ENCODE results near the gene CAPRIN1.

Gene CAPRIN1

DNA sequence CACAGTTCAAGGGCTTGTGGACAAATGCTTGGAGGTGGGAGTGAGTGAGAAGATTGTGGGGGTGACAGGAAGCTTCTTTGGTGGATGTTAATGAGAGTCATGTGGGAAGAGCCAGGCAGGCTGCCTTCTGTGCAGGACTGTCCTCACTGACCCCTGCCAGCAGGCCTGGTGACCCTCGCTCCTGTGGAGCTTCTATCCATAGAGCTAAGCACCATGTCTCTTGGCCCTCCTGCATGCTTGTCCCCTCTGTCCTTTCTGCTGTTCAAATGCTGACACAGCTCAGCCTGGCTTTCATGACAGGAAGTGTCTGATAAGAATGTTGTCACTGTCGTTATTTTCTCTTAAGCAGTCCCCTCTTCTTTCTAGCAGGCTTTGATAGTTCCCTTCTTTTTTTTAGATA lies 91.5 kb downstream of the CAPRIN1 start:
- no peak for DNase-seq (ENCODE audit: low spot score)

DNA sequence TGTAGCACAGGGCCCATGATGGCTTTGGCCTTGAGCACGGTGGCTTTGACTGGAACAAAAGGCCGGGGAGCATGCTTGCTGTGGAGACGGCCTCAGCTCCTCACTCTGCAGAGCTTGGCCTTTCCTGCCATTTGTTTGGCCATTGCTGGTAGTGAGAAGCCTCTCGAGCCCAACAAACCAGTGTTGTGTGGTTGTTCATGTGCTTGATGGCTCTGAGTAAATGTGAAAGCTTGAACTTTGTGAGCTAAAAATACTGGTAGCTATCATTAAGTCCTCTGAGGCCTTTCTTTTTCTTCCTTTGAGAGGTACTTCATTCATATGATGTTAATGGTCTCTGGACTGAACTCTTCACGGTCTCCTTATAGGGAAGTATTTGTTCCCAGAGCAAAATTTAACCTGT lies 93.5 kb downstream of the CAPRIN1 start:
- DNase-seq (ENCODE audit: low spot score): no peak

DNA sequence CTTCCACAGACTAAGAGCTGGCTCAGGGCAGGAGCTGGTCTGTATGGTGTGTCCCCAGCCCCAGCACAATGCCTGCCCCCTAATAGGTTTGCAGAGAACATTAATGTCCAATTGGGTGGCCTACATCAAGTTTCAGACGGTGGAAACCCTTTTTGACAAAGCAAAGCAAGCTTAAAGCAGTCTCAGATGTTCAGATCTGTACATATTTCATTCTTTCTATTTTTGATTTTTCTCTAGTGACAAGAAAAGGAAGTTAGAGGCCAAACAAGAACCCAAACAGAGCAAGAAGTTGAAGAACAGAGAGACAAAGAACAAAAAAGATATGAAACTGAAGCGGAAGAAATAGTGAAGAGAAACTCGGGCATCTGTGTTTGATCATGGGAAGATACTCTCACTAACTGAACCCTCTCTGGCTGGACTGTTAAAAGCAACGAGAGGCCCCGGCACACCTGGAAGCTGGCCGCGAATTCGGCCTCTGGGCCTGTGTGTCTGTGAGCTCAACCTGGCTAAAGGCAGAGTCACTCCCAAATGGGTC lies 94.4 kb downstream of the CAPRIN1 start:
- no peak for DNase-seq (ENCODE audit: low spot score)

DNA sequence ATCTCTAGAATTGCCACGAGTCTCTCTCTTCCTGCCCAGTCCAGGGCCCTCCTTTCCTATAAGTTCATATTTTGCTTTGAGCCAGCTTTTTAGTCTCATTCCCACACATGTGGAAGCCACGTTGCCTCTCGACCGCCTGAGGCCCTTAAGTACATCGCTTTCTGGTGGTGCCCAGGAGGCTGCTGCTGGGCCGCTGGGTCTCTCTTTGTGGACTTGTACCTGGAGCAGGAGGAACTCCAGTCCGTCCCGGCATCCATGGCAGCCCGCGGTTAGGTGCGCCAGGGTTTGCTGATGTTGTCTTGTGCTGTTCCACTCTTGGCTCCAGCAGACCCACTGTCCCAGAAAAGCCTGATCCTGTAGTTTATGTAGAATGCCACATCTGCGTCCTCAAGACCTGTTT lies 94.9 kb downstream of the CAPRIN1 start:
- DNase-seq (ENCODE audit: low spot score): no peak

DNA sequence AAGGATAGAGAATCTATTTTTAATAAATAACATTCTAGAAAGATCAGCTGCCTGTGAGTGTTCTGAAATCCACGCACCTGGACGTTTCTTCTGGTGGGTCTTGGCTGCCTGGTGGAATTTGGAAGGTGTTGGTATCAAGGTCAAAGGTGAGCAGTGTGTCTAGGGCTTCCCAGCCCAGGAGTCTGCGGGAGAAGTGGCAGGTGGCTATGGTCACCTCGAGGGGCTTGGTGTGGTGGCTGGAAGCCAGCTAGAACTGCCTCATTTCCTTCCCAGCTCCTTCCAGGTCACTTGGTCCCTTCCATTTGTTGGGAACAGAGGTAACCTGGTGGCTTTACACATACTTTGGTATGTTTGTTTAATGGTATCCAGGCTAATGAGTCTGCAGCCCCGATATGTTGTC lies 95.3 kb downstream of the CAPRIN1 start:
- DNase-seq (ENCODE audit: low spot score): no peak

- no peak for DNase-seq (ENCODE audit: low spot score)
These were observed 96.0 kb downstream of the CAPRIN1 start for GRCh38 chr11:34147581-34147980.

- no peak for DNase-seq (ENCODE audit: low spot score)
These were observed 97.1 kb downstream of the CAPRIN1 start for GRCh38 chr11:34148504-34149165.

DNA sequence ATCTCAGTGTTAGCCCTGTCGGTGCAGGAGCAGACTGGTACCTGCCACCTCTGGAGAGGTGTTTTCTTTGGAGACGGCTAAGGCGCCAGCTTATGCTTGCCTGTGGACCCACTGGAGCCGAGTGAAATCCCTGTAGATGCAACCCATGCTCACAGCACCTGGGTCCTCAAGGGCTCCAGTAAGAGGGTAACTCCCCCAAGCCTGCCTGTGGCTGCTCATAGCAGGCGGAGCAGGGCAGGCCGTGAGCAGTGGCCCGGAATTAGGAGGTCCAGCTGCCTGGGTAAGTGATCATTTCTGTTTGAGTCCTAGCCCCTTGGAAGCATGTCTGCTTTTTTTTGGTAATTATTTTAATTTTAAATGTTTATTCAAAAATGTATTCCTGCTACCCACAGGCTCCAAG lies 97.7 kb downstream of the CAPRIN1 start:
- DNase-seq (ENCODE audit: low spot score): no peak

- DNase-seq (ENCODE audit: low spot score): no peak
These were observed 98.3 kb downstream of the CAPRIN1 start for GRCh38 chr11:34149786-34150185.

GRCh38 chr11:34150494-34151151 lies 99.1 kb downstream of the CAPRIN1 start:
- DNase-seq (ENCODE audit: low spot score): no peak
